GM12878 (cell line): Measurements from ENCODE around the gene RSKR.
A peak's percentile ranks its signal among the peaks of the same experiment; 100 is the strongest.

ENCODE experiments used
- CBFB ChIP-seq: IDR thresholded peaks from 2 replicates; pipeline ENCODE4 v1.6.1; 2016; ENCODE audit warnings: antibody characterized with exemption, low read depth
- CHD1 ChIP-seq: IDR thresholded peaks from 2 replicates; pipeline ENCODE4 v1.6.1; 2012; ENCODE audit warnings: low read depth, low read length, improper control_type of control experiment
- CTCF ChIP-seq, 3 experiments: IDR thresholded peaks in 2 of 3; conservative IDR thresholded peaks in 1 of 3; 2 replicates each; pipeline ENCODE4 v1.5.1; 2011; ENCODE audit warnings: low read depth in 3 of 3, low read length in 3 of 3, mild to moderate bottlenecking in 3 of 3, control low read depth in 2 of 3, moderate library complexity in 2 of 3, inconsistent platforms in 1 of 3, mixed read lengths in 1 of 3; ENCODE audit not compliant: control insufficient read depth in 2 of 3, insufficient read depth in 1 of 3; ENCODE audit errors: extremely low read depth in 1 of 3
- EZH2 ChIP-seq: IDR thresholded peaks from 2 replicates; pipeline ENCODE4 v1.6.1; 2012; ENCODE audit warnings: low read depth, mild to moderate bottlenecking, control low read depth, inconsistent platforms, low read length, borderline replicate concordance; ENCODE audit not compliant: control insufficient read depth
- HDGF ChIP-seq: fragments of 450-650 bp; IDR thresholded peaks from 2 replicates; pipeline ENCODE4 v1.6.1; 2016; ENCODE audit warnings: antibody characterized with exemption
- POLR2A ChIP-seq: IDR thresholded peaks from 2 replicates; pipeline ENCODE4 v1.6.1; 2011; ENCODE audit warnings: low read depth, mild to moderate bottlenecking, low read length
- TCF3 ChIP-seq: IDR thresholded peaks from 2 replicates; pipeline ENCODE4 v1.6.1; 2012; ENCODE audit warnings: low read depth, mild to moderate bottlenecking, low read length, borderline replicate concordance; ENCODE audit not compliant: insufficient read depth
- USF2 ChIP-seq: IDR thresholded peaks from 2 replicates; pipeline ENCODE4 v1.6.1; 2011; ENCODE audit warnings: low read depth, low read length, improper control_type of control experiment, borderline replicate concordance
- YY1 ChIP-seq: IDR thresholded peaks from 2 replicates; pipeline ENCODE4 v1.6.1; 2011; ENCODE audit warnings: low read depth, mild to moderate bottlenecking, low read length
- ZBTB33 ChIP-seq: fragments of 450-650 bp; IDR thresholded peaks from 2 replicates; pipeline ENCODE4 v1.6.1; 2017; ENCODE audit warnings: mild to moderate bottlenecking
- ZNF207 ChIP-seq: fragments of 450-650 bp; IDR thresholded peaks from 2 replicates; pipeline ENCODE4 v1.6.1; 2014; ENCODE audit warnings: antibody characterized with exemption, mild to moderate bottlenecking, borderline replicate concordance
- ZNF274 ChIP-seq: IDR thresholded peaks from one replicate; pipeline ENCODE4 v1.8.0; 2011; ENCODE audit not compliant: insufficient read length, insufficient read depth

- TF ChIP-seq HDGF: no peak
- no peak for TF ChIP-seq YY1
- TF ChIP-seq CBFB: no peak
- no peak for TF ChIP-seq USF2
- TF ChIP-seq CTCF (IDR thresholded peaks at IDR 0.05 in 2 of 3, conservative IDR thresholded peaks at IDR 0.05 in 1 of 3; ENCODE audit: control insufficient read depth in 2 of 3, extremely low read depth in 1 of 3, insufficient read depth in 1 of 3, low read depth in 3 of 3, low read length in 3 of 3): peak; percentile 62 to 75 (median 69)
- TF ChIP-seq EZH2: no peak
- 0 out of 2 replicates have a peak, but pooled peaks have one; percentile 5 for TF ChIP-seq POLR2A
- no peak for TF ChIP-seq ZNF274
- no peak for TF ChIP-seq ZBTB33
- TF ChIP-seq TCF3: no peak
- TF ChIP-seq CHD1: no peak
- TF ChIP-seq ZNF207: no peak
These were observed 781 bp downstream of the RSKR start for GRCh38 chr17:28612936-28613872.
